Measurements from ENCODE around the gene ARHGAP27. TPM values are rescaled to one million over a fixed set of nuclear protein-coding genes. Genes with fewer than 3 reads are reported as not detected.

The ARHGAP27 gene
- total RNA-seq, 1 experiment from 2014 or later = 39.2 TPM

DNA sequence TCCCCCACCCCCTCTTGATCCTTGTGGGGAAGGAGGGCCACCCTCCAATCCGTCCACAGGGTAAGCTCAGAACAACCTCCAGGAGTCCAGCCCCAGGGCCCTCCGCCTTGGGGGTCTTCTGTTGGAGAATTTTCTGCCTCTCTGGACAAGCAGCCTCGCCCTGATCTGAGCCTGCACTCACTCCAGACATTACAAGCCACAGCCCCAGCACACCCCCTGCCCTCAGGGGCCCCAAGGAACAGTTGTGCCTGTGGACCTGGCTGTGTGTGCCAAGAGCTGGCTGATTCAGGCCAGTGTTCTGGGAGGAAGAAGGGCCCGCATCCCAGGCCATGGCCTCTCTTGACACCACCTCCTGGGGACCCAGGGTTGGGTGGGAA lies 477 bp upstream of the ARHGAP27 start:
- DNase-seq (ENCODE audit: low read depth, low spot score) (no peak), ATAC-seq (no peak)
- ChIA-PET CTCF (interaction anchor here (0.6 kb wide), 1 partner anchor 20 kb away, joined by 6 read pairs; no protein-coding TSS in a partner anchor), POLR2A (no interaction called here)
- H3K27ac ChIP-seq (ENCODE audit: low read length) = no peak overlapping the region
- H3K9me3 ChIP-seq (ENCODE audit: control insufficient read depth, insufficient read depth, low read depth, low read length) = no peaks in the 10 kb centered on the region
- no peaks in the 10 kb centered on the region; the same call in 1 of the 2 replicates for H3K36me3 ChIP-seq (ENCODE audit: control insufficient read depth, insufficient read depth, low read length)
- no TSS peak for BruUV-seq (replicated peaks)
- H3K27me3 ChIP-seq (ENCODE audit: control insufficient read depth, insufficient read depth, low read length) = no peaks in the 10 kb centered on the region
- in situ Hi-C loops (cut with HindIII; ENCODE audit: low pct_unique_long_range_greater_than_20kb, low sequenced_read_pairs) = no loop called here
- no peaks in the 10 kb centered on the region for H3K4me1 ChIP-seq (ENCODE audit: control insufficient read depth, insufficient read depth, low read length)
- intact Hi-C loops (cut with micrococcal nuclease; ENCODE audit: unreplicated experiment) = no loop called here
- TF ChIP-seq, protein P1, sequence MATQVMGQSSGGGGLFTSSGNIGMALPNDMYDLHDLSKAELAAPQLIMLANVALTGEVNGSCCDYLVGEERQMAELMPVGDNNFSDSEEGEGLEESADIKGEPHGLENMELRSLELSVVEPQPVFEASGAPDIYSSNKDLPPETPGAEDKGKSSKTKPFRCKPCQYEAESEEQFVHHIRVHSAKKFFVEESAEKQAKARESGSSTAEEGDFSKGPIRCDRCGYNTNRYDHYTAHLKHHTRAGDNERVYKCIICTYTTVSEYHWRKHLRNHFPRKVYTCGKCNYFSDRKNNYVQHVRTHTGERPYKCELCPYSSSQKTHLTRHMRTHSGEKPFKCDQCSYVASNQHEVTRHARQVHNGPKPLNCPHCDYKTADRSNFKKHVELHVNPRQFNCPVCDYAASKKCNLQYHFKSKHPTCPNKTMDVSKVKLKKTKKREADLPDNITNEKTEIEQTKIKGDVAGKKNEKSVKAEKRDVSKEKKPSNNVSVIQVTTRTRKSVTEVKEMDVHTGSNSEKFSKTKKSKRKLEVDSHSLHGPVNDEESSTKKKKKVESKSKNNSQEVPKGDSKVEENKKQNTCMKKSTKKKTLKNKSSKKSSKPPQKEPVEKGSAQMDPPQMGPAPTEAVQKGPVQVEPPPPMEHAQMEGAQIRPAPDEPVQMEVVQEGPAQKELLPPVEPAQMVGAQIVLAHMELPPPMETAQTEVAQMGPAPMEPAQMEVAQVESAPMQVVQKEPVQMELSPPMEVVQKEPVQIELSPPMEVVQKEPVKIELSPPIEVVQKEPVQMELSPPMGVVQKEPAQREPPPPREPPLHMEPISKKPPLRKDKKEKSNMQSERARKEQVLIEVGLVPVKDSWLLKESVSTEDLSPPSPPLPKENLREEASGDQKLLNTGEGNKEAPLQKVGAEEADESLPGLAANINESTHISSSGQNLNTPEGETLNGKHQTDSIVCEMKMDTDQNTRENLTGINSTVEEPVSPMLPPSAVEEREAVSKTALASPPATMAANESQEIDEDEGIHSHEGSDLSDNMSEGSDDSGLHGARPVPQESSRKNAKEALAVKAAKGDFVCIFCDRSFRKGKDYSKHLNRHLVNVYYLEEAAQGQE (IDR thresholded peaks at IDR 0.05; ENCODE audit: insufficient read depth in 1 of 2, low read depth in 2 of 2, low read length in 1 of 2) = no peak
- no peak for TF ChIP-seq SIN3A (IDR thresholded peaks at IDR 0.05; ENCODE audit: borderline replicate concordance, insufficient read depth, low read depth, low read length)
- TF ChIP-seq POLR2AphosphoS5 (IDR thresholded peaks at IDR 0.05; ENCODE audit: low read depth, low read length) = no peak
- H3K4me3 ChIP-seq (ENCODE audit: low read depth in 2 of 2, low read length in 2 of 2) = peak overlapping the region in 1 of 2 experiments; percentile 39; a peak in 2 of 4 replicates

DNA sequence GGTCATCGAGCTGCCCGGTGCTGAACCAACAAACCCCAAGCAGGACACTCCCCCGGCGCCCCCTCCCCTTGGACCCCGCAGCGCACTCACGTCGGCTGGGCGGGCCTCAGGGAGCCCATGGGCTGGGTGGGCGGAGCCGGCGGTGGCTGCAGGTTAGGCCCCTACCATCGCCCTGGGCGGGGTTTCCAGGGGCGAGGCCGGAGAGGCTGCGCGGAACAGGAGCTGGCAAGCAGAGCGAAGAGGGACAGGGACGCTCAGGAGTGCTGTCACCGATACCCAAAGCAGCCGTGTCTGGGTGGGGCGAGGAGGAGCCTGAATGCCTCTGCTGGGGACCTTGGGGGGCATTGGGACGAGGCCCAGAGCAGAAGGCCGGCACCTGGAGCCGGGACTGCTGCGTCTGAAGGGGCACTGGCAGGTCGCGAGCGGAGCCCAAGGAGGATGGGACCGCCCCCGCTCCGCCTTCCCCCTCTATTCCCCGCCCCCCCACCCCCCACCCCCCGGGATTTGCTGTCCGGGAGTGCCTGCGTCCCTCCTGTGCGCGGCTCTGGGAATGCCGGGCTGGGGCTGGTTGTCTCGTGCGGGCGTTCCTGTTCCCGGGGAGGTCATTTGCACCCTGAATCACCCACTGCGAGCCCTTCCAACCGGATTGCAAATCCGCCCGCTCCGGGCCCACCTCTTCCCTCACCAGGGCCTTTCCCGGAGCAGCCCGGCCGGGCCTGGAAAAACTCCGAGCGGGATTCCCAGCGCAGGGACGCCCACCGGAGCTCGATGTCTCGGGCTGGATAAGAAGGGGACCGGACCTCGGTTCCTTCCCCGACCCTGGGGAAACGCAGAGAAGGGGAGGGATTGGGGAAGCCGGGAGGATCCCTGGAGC lies 902 bp downstream of the ARHGAP27 start:
- BruUV-seq (replicated peaks) = no TSS peak
- TF ChIP-seq SIN3A (IDR thresholded peaks at IDR 0.05; ENCODE audit: borderline replicate concordance, insufficient read depth, low read depth, low read length) (no peak), POLR2AphosphoS5 (IDR thresholded peaks at IDR 0.05; ENCODE audit: low read depth, low read length) (no peak), TCF7L2 (IDR thresholded peaks at IDR 0.05; ENCODE audit: low read depth, low read length) (no peak)
- TF ChIP-seq, protein P2, sequence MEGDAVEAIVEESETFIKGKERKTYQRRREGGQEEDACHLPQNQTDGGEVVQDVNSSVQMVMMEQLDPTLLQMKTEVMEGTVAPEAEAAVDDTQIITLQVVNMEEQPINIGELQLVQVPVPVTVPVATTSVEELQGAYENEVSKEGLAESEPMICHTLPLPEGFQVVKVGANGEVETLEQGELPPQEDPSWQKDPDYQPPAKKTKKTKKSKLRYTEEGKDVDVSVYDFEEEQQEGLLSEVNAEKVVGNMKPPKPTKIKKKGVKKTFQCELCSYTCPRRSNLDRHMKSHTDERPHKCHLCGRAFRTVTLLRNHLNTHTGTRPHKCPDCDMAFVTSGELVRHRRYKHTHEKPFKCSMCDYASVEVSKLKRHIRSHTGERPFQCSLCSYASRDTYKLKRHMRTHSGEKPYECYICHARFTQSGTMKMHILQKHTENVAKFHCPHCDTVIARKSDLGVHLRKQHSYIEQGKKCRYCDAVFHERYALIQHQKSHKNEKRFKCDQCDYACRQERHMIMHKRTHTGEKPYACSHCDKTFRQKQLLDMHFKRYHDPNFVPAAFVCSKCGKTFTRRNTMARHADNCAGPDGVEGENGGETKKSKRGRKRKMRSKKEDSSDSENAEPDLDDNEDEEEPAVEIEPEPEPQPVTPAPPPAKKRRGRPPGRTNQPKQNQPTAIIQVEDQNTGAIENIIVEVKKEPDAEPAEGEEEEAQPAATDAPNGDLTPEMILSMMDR (IDR thresholded peaks at IDR 0.05) = no peak
- TF ChIP-seq, protein P1 (IDR thresholded peaks at IDR 0.05; ENCODE audit: insufficient read depth in 1 of 2, low read depth in 2 of 2, low read length in 1 of 2) = no peak
- no peaks in the 10 kb centered on the region; the same call in 1 of the 2 replicates for H3K4me1 ChIP-seq (ENCODE audit: control insufficient read depth, insufficient read depth, low read length)
- H3K36me3 ChIP-seq (ENCODE audit: control insufficient read depth, insufficient read depth, low read length) = no peaks in the 10 kb centered on the region; the same call in 1 of the 2 replicates
- no peaks in the 10 kb centered on the region for H3K27me3 ChIP-seq (ENCODE audit: control insufficient read depth, insufficient read depth, low read length)
- intact Hi-C loops (cut with micrococcal nuclease; ENCODE audit: unreplicated experiment) = no loop called here
- H3K27ac ChIP-seq (ENCODE audit: low read length) = peak overlapping the region; percentile 71
- DNase-seq (ENCODE audit: low read depth, low spot score) = no peak
- CTCF ChIA-PET = no interaction called here
- in situ Hi-C loops (cut with HindIII; ENCODE audit: low pct_unique_long_range_greater_than_20kb, low sequenced_read_pairs) = no loop called here
- ATAC-seq = peak; percentile 87
- H3K9me3 ChIP-seq (ENCODE audit: control insufficient read depth, insufficient read depth, low read depth, low read length) = no peaks in the 10 kb centered on the region
- POLR2A ChIA-PET = no interaction called here
- H3K4me3 ChIP-seq (ENCODE audit: low read depth in 2 of 2, low read length in 2 of 2) = peak overlapping the region; percentile 56 to 67
